GM10847 (cell line): ENCODE data around the gene AHNAK.

Experiments used
- POLR2A ChIP-seq: IDR thresholded peaks from 2 replicates; pipeline ENCODE4 v1.6.1; 2011; ENCODE audit not compliant: insufficient read length; ENCODE audit errors: extremely low read depth

AHNAK gene

GRCh38 chr11:62555464-62556107 is 9.0 kb upstream of the AHNAK start:
- no peak for TF ChIP-seq POLR2A

GRCh38 chr11:62554387-62555167 is 8.0 kb upstream of the AHNAK start:
- no peak for TF ChIP-seq POLR2A

GRCh38 chr11:62553839-62554361 is 7.3 kb upstream of the AHNAK start:
- no peak for TF ChIP-seq POLR2A

GRCh38 chr11:62553080-62553838 is 6.7 kb upstream of the AHNAK start:
- no peak for TF ChIP-seq POLR2A

- no peak for TF ChIP-seq POLR2A
These were observed 6.0 kb upstream of the AHNAK start for GRCh38 chr11:62552485-62553079.

- TF ChIP-seq POLR2A: no peak
These were observed 2.1 kb upstream of the AHNAK start for GRCh38 chr11:62548545-62549335.

GRCh38 chr11:62547691-62548281 is 1.2 kb upstream of the AHNAK start:
- no peak for TF ChIP-seq POLR2A

- no peak for TF ChIP-seq POLR2A
These were observed 471 bp upstream of the AHNAK start for GRCh38 chr11:62546929-62547625.

GRCh38 chr11:62545437-62546243 is 966 bp downstream of the AHNAK start:
- no peak for TF ChIP-seq POLR2A

GRCh38 chr11:62544581-62545436 is 1.8 kb downstream of the AHNAK start:
- no peak for TF ChIP-seq POLR2A

GRCh38 chr11:62543680-62544444 is 2.7 kb downstream of the AHNAK start:
- no peak for TF ChIP-seq POLR2A
